Vagina (tissue), 2 donors: ENCODE data around the gene INPP4B. TPM values are rescaled to one million over a fixed set of nuclear protein-coding genes. Genes with fewer than 3 reads are reported as not detected.

Experiments used
- DNase-seq, 2 donors: peaks; one replicate each; pipeline ENCODE4 v3.0.0-alpha.2; 2017; ENCODE audit errors: extremely low spot score in 2 of 2
- H3K27ac ChIP-seq: fragments of 200-600 bp; sonication (generic); one replicate; pipeline ENCODE4 v1.5.1; 2019
- H3K27me3 ChIP-seq: fragments of 200-600 bp; sonication (generic); one replicate; pipeline ENCODE4 v1.5.1; 2019
- H3K36me3 ChIP-seq, 2 donors: fragments of 200-600 bp; sonication (generic); one replicate each; pipeline ENCODE4 v1.5.1; 2017 to 2019
- H3K4me1 ChIP-seq: fragments of 200-600 bp; sonication (generic); one replicate; pipeline ENCODE4 v1.5.1; 2019
- H3K4me3 ChIP-seq, 2 donors: fragments of 200-600 bp; sonication (generic); 1 replicate in 1 of 2; 2 replicates in 1 of 2; pipeline ENCODE4 v1.5.1; 2016 to 2019
- H3K9me3 ChIP-seq: fragments of 200-600 bp; sonication (generic); one replicate; pipeline ENCODE4 v1.5.1; 2019
- POLR2A ChIP-seq, 2 donors: fragments of 450-650 bp; IDR thresholded peaks; one replicate each; pipeline ENCODE4 v1.6.1; 2017; ENCODE audit warnings: antibody characterized with exemption in 2 of 2, mild to moderate bottlenecking in 2 of 2, moderate library complexity in 2 of 2
- POLR2AphosphoS5 ChIP-seq, 2 donors: sonication (generic); formaldehyde crosslinking; IDR thresholded peaks; one replicate each; pipeline ENCODE4 v1.9.0; 2017; ENCODE audit warnings: antibody characterized with exemption in 2 of 2, mild to moderate bottlenecking in 2 of 2, low read depth in 1 of 2; ENCODE audit not compliant: insufficient read depth in 1 of 2
- intact Hi-C: fragments of 100-400 bp; cut with DNase I; formaldehyde crosslinking; loops from one replicate; pipeline ENCODE4 v1.15.1; 2023
- total RNA-seq: library from RNA; depleted of rRNA; stranded (reverse); fragments of >200 nt; gene quantifications from one replicate; pipeline ENCODE4 v1.2.3, GENCODE V29; 2016
- TF ChIP-seq, protein P1 (sequence below), 3 experiments: fragments of 450-650 bp in 2 of 3; fragments of 200-600 bp in 1 of 3; sonication (generic) in 1 of 3; IDR thresholded peaks; one replicate each; pipeline ENCODE4 v1.5.1; 2017 to 2019; ENCODE audit warnings: antibody characterized with exemption in 3 of 3, mild to moderate bottlenecking in 2 of 3, moderate library complexity in 2 of 3

Gene INPP4B
- total RNA-seq, 1 donor from 2014 or later, result 21.1 TPM

GRCh38 chr4:142778430-142778829, 67.7 kb downstream of the INPP4B start:
- intact Hi-C loops, result no loop called here
- H3K27ac ChIP-seq, result no peak overlapping the region
- H3K9me3 ChIP-seq, result no peaks in the 10 kb centered on the region
- no peak overlapping the region for H3K4me3 ChIP-seq
- no peaks in the 10 kb centered on the region for H3K36me3 ChIP-seq
- peaks cover 4% of the 10 kb centered on the region for H3K4me1 ChIP-seq
- no peaks in the 10 kb centered on the region for H3K27me3 ChIP-seq
- no peak for DNase-seq
- TF ChIP-seq POLR2AphosphoS5 (IDR thresholded peaks at IDR 0.05; ENCODE audit: insufficient read depth in 1 of 2, low read depth in 1 of 2), result no peak
- TF ChIP-seq, protein P1, sequence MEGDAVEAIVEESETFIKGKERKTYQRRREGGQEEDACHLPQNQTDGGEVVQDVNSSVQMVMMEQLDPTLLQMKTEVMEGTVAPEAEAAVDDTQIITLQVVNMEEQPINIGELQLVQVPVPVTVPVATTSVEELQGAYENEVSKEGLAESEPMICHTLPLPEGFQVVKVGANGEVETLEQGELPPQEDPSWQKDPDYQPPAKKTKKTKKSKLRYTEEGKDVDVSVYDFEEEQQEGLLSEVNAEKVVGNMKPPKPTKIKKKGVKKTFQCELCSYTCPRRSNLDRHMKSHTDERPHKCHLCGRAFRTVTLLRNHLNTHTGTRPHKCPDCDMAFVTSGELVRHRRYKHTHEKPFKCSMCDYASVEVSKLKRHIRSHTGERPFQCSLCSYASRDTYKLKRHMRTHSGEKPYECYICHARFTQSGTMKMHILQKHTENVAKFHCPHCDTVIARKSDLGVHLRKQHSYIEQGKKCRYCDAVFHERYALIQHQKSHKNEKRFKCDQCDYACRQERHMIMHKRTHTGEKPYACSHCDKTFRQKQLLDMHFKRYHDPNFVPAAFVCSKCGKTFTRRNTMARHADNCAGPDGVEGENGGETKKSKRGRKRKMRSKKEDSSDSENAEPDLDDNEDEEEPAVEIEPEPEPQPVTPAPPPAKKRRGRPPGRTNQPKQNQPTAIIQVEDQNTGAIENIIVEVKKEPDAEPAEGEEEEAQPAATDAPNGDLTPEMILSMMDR (IDR thresholded peaks at IDR 0.05), result no peak
- TF ChIP-seq POLR2A (IDR thresholded peaks at IDR 0.05), result no peak

DNA sequence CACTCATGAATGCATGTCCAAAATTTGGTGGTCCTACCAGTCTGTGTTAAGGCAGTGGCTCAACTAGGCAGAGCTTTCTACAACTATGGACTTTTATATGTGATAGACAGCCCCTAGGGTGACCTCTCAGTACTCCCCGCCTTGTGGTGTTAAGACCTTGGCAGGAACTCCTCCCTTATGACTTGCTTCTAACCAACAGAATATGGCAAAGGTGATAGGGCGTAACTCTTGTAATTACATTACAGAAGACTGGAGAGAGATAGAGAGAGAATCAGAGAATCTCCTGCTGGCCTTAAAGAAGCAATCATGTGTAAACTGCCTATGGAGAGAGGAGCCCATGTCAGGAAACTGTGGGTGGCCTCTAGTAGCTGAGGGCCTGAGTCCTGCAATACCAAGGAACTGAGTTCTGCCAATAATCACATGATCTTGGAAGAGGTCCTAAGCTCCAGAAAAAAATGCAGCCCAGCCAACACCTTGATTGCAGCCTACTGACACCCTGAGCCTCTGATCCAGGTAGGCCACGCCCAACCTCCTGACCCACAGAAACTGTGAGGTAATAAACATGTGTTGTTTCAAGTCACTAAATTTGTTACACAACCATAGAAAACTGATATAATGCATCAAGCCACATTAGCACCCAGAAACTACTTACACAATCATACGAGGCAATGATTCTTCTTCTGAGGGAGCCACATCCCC, 68.9 kb downstream of the INPP4B start:
- Histone ChIP-seq H3K9me3 (no peaks in the 10 kb centered on the region), H3K36me3 (no peaks in the 10 kb centered on the region), H3K4me3 (no peak overlapping the region), H3K27ac (no peak overlapping the region), H3K4me1 (peaks cover 6% of the 10 kb centered on the region), H3K27me3 (no peaks in the 10 kb centered on the region)
- TF ChIP-seq POLR2AphosphoS5 (IDR thresholded peaks at IDR 0.05; ENCODE audit: insufficient read depth in 1 of 2, low read depth in 1 of 2) (no peak), POLR2A (IDR thresholded peaks at IDR 0.05) (no peak)
- TF ChIP-seq, protein P1 (IDR thresholded peaks at IDR 0.05), result no peak
- no peak for DNase-seq
- intact Hi-C loops, result no loop called here

- DNase-seq, result no peak
- Histone ChIP-seq H3K4me3 (no peak overlapping the region), H3K9me3 (no peaks in the 10 kb centered on the region), H3K4me1 (peaks cover 6% of the 10 kb centered on the region), H3K27me3 (no peaks in the 10 kb centered on the region), H3K36me3 (no peaks in the 10 kb centered on the region), H3K27ac (no peak overlapping the region)
- intact Hi-C loops, result no loop called here
- TF ChIP-seq POLR2A (IDR thresholded peaks at IDR 0.05) (no peak), POLR2AphosphoS5 (IDR thresholded peaks at IDR 0.05; ENCODE audit: insufficient read depth in 1 of 2, low read depth in 1 of 2) (no peak)
- TF ChIP-seq, protein P1 (IDR thresholded peaks at IDR 0.05), result no peak
These were observed 70.1 kb downstream of the INPP4B start for GRCh38 chr4:142776026-142776425.

DNA sequence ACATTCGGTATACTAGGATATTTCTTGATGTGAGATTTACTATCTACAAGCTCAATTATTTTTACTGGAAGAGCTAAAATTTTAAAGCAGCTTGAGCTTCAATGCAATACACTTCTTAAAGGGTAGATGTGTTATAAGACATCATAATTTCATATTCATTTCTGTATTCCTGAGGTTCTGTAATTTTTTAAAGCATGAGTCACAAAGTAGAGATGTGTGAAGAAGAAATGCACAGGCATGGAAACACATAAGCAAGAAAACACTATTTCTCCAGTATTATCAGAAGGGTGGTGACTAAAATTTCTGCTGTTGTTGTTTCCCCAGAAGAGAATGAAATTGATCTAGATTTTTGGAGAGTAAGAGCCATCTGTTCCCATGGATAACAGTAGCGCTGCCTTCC, 72.6 kb downstream of the INPP4B start:
- no peaks in the 10 kb centered on the region for H3K27me3 ChIP-seq
- H3K9me3 ChIP-seq, result no peaks in the 10 kb centered on the region
- no peak for DNase-seq
- no peak overlapping the region for H3K27ac ChIP-seq
- no peak overlapping the region for H3K4me3 ChIP-seq
- TF ChIP-seq POLR2A (IDR thresholded peaks at IDR 0.05), result no peak
- TF ChIP-seq POLR2AphosphoS5 (IDR thresholded peaks at IDR 0.05; ENCODE audit: insufficient read depth in 1 of 2, low read depth in 1 of 2), result no peak
- TF ChIP-seq, protein P1 (IDR thresholded peaks at IDR 0.05), result no peak
- H3K4me1 ChIP-seq, result peaks cover 6% of the 10 kb centered on the region
- intact Hi-C loops, result no loop called here
- no peaks in the 10 kb centered on the region for H3K36me3 ChIP-seq

- no peaks in the 10 kb centered on the region for H3K4me1 ChIP-seq
- no peak overlapping the region for H3K4me3 ChIP-seq
- intact Hi-C loops, result no loop called here
- H3K36me3 ChIP-seq, result no peaks in the 10 kb centered on the region
- H3K9me3 ChIP-seq, result no peaks in the 10 kb centered on the region
- TF ChIP-seq, protein P1 (IDR thresholded peaks at IDR 0.05), result no peak
- TF ChIP-seq POLR2AphosphoS5 (IDR thresholded peaks at IDR 0.05; ENCODE audit: insufficient read depth in 1 of 2, low read depth in 1 of 2) (no peak), POLR2A (IDR thresholded peaks at IDR 0.05) (no peak)
- DNase-seq, result no peak
- no peak overlapping the region for H3K27ac ChIP-seq
- no peaks in the 10 kb centered on the region for H3K27me3 ChIP-seq
These were observed 83.8 kb downstream of the INPP4B start for GRCh38 chr4:142762280-142762679.
